Stimulated activated CD4-positive, alpha-beta T cell treated with anti-CD3 and anti-CD28 coated beads, TNF-alpha, amount 100 ng/mL, for 48 hours (primary cell): ENCODE data around the gene NLGN1.

Source experiments
- DNase-seq, 3 donors: peaks; one replicate each; pipeline ENCODE4 v3.0.0-alpha.2; 2020; ENCODE audit warnings: low read depth in 3 of 3

NLGN1 gene

DNA sequence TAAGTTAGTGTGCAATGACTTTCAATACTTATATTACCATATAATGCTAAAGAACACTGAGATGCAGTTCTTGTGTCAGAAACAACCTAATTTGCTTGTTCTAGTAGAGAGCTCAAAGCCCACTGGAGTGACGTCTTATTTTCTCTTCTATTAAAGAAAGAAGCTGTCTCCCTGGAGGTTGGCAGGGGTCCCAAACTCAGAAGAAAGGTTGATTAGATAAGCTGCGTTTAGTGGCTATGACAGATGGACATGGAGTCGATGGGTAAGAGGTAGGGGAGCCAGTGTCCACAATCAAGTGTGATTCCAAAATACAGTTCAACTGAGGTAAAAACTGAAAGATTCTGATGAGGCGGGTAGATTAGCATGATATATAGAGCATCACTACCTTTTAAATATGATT is 363.6 kb downstream of the NLGN1 start:
- DNase-seq, result no peak

DNA sequence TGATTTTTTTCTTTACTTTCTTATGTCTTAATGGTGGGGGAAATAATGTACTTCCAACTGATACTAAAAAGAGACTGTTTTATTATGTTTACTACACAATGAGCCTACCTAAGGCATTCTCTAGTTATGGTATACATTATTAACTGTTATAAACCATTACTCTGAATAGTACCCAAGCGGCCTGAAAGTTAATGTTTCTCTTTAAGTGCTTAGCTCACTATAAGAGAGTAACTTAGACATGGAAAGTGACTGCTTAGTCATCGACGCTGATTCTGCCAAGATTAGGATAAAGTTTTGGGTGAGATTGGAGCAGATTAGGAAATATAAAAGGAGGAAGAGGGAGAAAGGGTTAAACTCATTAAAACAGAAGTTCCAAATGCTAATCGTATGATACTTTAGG is 365.0 kb downstream of the NLGN1 start:
- DNase-seq, result no peak

DNA sequence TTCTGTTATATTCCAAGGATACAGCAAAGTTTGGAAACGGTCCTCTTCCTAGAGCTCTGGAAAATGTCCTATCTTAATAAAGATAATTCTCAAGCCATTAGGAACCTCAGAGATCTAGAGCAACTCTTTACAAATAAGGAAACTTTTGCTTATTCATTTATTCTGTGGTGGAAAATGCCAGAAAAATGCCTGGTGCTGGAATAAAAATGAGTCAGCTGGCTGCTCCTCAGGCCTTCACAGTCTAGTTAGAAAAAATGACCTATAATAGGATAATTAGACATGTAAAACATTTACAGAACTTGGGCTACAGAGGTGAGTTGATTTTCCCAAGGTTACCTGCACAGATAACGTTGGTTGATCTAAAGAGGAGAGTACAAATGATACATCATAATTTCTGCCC is 372.5 kb downstream of the NLGN1 start:
- no peak for DNase-seq

DNA sequence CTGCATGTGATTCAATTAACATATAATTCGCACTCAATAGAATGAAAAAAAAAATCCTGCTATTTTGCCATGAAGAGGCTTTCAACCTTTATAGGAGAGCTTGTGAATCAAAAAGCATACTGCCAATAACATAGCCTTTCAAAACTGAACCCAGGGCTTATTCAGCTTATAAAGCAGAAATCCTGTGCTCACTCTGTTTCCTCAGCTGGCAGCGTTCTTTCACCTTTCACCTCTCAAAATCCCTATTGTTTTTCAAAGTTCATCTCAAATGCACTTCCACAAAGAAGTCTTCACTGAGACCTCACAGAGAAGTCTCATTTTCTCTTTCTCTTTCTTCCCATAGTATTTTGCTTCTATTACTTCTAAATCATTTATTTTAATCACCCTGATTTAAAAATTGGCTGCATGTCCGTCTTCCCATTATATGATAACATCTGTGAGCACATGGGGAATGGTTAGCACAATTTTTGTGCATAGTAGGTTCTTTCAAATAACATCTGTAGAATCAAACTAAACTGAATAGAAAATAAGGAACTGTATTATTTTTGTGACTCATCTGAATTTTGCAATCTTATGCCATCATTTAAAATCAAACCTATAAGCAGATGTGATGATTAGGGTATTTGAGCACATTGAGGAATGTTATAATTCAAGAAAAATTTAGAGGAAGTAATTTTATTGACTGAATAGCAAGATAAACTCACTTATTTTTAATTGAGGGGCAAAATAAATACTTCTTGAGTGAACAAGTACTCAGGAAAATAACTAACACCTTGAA is 373.4 kb downstream of the NLGN1 start:
- no peak for DNase-seq

DNA sequence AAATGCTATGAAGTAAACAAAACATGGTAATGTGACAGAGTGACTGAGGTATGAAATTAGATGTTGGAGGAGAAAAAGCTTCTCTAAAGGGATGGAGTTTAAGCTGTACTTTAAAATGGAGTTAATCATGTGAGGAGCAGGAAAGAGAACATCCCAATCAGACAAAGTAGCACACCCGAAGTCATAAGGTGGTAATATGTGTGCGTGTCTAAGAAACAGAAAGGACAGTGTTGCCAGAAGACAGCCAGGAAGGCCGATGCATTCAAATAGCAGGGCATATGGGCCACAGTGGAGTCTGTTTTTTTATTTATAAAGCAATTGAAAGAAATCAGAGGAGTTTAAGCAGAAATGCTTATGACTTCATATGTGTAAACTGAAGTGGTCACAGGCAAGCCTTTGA is 376.3 kb downstream of the NLGN1 start:
- no peak for DNase-seq

DNA sequence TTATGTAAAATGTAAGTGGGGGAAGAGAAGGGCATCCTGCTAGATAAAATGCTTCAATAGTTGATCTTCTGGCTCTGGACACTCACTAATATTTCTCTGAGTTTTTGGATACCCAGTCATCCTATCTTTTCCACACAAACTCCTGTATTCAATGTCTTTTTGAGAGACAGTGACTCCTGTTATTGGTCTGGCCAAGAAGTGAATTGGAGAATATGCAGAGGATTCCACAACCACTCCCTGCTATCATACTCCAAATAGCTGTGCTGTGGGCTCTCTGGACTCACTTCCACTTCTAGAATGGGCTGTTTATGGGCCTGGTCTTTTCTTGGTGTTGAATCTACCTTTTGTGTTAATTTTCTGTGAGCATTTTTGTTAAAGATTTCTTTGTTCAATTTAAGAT is 376.8 kb downstream of the NLGN1 start:
- DNase-seq, result no peak

DNA sequence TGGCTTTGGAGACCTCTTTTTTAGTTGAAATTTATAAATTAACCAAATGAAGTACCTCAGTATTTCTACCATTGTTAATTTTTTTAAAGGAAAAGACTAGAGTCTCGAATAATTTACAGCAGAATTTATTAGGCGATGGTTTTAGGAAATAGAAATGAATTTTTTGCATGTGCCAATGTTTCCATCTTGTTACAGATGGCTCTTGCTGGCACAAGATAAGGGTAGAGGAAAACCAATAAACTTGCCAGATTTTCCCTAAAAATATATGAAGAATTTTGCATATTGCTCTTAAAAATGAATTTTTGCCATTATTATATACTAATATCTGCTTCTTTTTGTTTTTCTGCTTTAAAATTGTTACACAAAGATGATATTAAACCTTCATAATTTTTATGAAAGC is 380.7 kb downstream of the NLGN1 start:
- no peak for DNase-seq

DNA sequence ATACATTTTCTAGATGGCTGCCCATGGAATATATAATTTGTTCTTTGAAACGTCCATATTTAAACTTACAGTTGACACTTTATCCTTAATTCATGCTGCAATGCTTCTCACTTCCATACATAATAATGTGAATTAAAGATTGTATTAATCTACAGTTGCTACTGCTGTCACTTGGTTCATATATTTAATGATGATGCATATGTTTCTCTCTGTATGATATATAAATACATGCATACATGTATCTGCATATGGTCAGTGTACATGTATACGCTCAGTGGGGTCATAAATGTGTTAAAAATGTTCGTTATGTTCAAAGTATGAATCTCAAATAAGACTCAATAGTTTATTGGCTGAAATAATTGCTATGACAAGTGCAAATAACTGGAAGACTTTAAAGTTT is 382.5 kb downstream of the NLGN1 start:
- no peak for DNase-seq

DNA sequence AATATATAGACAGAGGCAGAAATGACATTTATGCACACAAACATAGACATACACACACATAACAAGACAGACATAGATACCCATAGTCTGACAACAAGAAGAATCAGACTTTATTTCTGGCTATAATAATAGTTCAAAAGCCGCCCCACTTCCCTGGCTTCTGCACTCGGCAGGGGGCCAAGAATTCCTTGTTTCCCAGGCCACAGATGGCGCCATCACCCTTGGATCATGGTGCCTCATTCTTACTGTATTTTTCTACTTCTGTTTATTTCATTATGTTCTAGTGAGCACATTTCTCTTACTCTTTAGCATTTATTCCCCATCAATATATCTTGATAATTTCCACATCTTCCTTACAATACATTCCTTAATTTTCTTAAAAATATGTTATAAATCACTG is 387.5 kb downstream of the NLGN1 start:
- DNase-seq, result no peak

DNA sequence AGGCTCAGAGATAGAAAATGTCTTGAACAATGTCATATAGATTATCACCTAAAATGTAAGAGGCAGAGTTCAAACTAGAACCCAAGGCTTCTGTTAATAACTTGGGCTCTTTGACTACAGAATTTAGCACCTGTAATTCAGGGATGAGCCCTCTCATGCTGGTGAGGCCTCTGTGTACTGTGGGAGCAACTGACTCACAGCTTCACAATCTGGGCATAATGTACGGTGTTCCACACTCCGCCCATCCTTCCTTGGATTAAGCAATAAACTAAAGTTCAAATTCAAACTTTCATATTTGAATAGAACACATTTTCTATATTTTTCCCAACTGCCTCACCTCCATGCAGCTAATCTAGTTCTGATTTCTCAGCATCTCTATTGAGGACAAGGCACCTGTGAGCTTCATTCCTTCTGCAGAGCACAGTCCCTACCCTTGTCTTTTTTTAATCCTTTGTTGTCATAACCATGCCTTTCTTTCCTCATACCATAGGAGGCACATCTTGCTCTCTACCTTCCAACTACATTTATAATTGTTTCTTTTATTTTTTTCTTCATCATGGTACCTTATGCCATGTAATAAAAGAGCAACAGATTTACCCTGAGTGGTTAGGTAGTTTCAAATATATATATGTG is 392.1 kb downstream of the NLGN1 start:
- DNase-seq, result no peak

DNA sequence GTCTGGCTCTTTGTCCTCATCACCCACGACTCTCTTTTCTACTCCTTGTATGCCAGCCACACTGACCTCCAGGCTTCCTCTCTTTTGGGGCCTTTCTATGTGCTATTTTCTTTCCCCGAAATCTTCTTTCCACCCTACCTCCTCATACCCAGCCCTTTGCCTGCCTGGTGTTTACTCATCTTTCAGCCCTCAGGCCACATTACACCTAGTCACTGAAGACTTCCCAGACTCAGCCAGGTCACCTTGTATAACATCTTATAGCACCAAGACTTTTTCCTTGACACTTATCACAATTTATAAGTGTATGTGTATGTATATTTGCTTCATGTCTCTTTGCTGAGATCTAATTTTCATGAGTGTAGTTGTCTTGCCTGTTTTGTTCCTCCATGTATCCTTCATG is 396.4 kb downstream of the NLGN1 start:
- DNase-seq, result no peak

DNA sequence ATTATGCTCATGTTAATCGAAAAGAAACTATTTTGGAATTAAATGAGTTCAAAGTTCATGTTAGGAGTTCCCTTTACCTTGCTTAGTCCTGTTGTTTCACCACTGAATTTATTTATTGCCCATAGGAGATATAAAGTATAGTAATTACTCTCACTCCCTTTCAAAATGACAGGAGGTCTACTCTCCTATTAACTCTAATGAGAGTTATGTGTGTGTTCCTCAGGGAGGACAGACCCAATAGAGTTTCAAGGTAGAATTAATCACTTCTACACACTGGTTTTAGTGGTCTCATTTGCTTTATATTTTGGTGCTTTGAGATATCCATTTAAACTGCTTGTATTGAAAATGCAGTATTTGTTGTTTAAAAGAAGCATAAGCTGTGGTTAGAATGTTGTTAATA is 398.9 kb downstream of the NLGN1 start:
- DNase-seq, result no peak

DNA sequence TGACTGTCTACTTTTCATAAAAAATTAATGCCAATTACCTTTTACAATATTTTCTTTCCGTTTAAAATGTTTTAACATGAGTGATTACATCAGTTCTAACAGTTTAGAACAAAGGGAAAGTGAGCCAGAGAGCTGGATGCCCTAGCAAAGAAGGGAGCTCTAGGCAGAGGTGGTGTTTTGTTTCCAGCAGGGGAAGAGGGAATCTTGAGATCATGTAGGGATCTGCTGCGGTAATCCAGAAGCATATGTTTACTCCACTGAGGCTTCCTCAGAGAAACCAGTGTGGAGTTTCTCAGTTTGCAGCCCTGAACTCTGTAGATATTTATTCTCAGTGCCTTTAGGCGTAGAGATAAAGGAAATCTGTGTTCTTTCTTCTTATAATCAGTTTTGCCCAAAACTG is 399.3 kb downstream of the NLGN1 start:
- DNase-seq, result no peak

DNA sequence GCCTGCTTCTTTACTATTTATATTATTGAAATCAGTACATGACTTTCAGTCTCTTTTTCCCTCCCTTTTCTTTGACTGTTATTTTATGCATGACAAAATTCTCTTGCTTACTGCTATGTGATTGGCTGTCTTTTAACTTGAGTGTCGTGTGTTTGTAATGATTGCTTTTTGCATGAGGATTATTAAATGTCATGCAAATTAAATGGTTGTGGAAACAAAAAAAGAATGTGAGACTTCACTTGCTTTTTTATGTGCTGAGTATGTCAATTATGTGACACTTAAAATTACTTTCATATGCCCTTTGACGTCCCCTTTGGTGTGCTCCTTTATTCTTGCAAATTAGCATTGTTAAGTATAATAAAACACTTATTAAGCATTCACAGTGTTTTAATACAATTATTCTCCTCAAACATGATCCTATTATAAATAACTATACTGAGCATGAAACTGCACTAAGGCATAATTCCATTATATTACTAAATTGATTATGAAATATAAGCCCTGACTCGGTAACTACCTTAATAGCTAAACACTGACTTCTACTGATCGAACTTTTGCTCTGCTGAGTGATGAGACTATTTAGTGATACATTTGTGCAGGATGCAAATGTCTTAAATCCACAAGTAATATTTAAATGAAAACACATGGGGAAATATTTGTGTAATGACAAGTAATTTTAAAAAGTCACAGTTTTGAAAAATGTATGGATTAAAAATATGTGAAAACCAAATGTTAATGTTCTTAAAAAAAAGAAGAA is 401.7 kb downstream of the NLGN1 start:
- no peak for DNase-seq

DNA sequence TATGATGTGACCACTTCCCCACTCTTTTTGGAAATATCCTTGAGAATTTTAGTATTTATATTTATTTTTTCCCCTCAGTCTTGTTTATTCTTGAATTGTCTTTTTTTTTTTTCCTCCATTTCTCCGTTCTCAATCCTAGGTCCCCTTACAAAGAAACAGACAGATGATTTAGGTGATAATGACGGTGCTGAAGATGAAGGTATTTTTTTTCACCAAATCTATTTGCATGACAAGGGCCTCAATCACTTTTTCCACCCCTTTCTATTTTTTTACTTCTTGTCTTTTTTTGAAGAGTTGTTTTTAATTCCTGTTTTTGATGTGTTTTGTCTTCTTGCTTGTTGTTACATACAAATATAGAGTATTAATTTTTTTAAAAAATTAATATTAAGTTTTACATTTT is 402.6 kb downstream of the NLGN1 start:
- DNase-seq, result no peak

DNA sequence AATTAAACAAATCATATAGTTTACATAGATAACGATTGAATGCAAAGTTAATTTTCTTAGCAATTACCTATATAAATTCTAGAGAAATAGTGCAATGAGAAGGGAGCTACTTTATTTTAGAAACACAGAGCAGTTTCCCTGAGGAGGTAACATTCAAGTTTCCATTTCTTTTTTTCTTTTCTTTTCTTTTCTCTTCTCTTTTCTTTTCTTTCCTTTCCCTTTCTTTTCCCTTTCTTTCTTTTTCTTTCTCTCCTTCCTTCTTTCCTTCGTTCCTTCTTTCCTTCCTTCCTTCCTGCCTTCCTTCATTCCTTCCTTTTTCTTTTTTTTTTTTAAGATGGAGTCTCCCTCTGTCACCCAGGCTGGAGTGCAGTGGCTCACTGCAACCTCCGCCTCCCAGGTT is 417.3 kb downstream of the NLGN1 start:
- no peak for DNase-seq

DNA sequence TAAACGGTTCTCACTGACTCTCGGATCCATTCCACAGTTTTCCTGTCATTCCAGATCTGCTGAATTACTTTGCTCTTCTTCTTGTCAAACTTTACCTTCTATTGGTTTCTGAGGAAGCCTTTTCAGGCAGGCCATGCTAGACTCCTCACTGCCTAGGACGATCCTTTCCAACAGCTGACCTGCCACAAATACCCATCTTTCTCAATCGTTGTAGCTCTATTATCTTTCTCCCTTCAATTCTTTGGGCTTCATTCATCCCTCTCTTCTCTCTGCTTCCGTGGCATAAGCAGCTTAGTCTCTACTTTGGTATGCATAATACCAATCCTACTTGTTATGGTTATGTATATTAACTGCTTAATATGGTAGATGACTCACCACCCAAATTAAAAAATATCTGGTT is 421.8 kb downstream of the NLGN1 start:
- DNase-seq, result no peak

DNA sequence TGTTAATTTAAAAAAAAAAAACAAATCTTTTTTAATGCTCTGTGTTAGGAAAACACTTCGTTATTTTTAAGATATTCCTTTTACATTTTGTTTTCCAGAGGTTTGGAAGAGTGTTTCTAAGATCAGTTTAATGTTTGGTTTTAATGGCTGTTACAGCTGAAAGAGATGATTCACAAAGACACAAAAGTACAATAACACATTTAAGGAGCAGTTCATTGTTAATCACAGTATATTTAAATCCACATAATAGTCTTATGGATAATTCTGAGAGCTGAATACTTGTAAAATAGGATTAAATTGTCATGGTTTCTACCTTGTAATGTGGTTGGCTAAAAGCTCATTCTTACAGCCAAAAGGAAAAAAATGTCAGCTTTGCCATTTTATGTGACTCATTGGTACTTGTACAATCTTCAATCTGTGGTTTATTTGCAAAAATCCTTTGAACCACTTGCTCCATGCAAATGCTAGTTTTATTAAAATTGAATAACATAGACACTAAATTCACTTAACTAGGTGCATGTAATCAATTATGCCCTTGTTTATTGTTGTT is 426.4 kb downstream of the NLGN1 start:
- DNase-seq, result no peak

DNA sequence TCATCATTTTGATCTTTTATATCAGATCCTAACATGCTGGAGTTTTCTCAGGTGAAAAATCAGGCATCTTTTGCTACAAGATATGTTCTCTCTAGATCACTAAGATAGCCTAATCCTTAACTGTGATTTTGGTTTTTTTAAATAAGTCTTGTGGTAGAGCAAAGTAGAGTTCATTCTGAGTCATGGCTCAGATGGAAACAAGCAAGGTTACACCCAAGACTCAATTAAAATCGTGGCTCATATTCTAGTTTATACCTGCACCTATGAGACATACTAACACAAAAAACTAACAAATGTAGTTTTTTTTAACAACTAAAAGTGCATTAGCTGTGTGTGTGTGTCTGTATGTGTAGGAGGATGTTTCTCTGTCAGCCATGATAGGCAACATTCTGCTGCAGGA is 428.2 kb downstream of the NLGN1 start:
- no peak for DNase-seq

DNA sequence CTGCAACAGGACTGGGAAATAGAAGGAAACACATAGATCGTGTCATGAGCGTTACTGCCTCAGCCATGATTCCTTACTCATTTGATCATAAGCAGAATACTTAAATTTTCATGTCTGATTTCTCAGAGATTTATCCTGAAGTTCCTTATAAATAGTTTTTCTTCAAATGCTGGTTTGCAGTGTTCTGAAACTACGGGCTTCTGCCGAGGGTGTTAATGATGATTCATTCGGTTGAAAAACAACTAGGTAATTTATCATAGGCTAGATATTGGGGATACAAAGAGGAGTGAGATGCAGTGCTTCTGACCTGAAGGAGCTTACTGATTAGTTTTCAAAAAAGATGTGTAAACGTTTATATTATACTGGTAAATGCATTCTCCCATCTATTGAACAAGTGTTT is 428.9 kb downstream of the NLGN1 start:
- DNase-seq, result no peak

DNA sequence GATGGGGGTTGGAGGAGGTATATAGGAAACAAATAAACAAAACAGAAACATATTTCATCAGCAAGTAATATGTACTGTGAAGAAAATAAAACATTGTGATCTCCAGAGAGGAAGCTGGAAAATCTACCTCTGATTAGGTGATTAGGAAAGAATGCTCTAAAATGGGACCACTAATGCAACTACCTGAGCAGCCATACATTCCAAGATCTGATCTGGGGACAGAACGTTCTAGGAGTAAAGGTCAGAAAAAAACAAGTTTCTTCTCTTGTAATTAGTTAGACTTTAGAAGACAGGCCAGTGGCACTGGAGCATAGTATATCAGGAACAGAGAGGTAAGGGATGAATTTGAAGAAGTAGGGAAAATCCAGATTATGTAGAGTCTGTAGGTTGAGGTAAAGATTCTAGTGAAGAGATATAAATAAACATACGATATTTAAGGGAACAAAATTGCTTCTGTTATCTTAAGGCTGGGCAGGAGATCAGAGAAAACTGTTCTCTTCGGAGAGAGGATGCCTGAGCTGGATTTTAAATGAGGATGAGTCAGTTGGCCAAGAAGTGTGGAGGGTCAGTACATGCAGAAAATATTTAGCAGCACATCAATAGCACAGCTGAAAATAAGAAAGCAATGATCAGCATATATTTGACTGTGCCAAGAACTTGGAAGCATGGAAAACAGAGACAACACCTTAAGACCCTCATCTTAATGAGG is 429.5 kb downstream of the NLGN1 start:
- no peak for DNase-seq

DNA sequence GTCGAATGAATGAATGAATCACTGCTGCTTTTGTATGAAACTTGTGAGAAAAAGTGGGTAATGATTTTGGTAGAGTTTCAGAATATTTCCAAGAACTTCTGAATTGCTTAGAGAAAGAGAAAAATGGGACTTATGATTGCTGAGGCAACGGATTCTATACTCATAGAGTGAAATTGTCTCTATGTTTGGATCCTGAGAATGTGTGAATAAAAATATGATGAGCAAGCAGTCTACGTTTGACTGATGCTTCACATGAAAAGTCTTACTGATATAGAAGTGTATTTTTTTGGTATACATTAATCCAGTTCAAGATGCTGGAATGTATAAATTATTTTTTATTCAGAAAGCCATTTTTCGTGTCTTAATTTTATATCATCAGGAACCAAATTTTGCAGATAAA is 441.1 kb downstream of the NLGN1 start:
- no peak for DNase-seq
